NB4 (cell line): Measurements from ENCODE around the gene PUM1.

Source experiments
- POLR2A ChIP-seq: IDR thresholded peaks from 2 replicates; pipeline ENCODE4 v1.6.1; 2011; ENCODE audit warnings: mild to moderate bottlenecking; ENCODE audit not compliant: insufficient read length; ENCODE audit errors: extremely low read depth
- TF ChIP-seq, protein P1 (sequence below): IDR thresholded peaks from 2 replicates; pipeline ENCODE4 v1.6.1; 2011; ENCODE audit warnings: low read depth, low read length
- TF ChIP-seq, protein P2 (sequence below): IDR thresholded peaks from one replicate; pipeline ENCODE4 v1.5.1; 2012; ENCODE audit warnings: low read depth, low read length

DNA sequence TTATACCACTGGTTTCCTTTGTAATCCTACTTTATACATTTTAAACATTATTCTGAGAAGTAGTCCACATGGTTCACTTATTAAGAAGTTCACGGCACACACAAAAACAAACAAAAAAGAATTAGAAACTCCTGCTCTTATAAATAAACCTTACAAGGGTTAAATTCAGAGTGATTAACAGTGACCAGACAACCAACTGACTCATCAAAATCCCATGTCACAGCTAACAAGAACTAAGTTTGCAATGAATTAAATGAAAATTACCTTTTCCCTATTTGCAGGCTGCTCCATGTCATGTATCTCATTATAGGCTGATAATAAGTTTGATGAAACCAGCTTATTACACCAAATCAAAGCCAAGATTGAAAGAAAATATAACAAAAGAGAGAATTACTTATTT lies 77.5 kb downstream of the PUM1 start:
- no peak for TF ChIP-seq POLR2A
- TF ChIP-seq, protein P1, sequence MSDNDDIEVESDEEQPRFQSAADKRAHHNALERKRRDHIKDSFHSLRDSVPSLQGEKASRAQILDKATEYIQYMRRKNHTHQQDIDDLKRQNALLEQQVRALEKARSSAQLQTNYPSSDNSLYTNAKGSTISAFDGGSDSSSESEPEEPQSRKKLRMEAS = no peak
- TF ChIP-seq, protein P2, sequence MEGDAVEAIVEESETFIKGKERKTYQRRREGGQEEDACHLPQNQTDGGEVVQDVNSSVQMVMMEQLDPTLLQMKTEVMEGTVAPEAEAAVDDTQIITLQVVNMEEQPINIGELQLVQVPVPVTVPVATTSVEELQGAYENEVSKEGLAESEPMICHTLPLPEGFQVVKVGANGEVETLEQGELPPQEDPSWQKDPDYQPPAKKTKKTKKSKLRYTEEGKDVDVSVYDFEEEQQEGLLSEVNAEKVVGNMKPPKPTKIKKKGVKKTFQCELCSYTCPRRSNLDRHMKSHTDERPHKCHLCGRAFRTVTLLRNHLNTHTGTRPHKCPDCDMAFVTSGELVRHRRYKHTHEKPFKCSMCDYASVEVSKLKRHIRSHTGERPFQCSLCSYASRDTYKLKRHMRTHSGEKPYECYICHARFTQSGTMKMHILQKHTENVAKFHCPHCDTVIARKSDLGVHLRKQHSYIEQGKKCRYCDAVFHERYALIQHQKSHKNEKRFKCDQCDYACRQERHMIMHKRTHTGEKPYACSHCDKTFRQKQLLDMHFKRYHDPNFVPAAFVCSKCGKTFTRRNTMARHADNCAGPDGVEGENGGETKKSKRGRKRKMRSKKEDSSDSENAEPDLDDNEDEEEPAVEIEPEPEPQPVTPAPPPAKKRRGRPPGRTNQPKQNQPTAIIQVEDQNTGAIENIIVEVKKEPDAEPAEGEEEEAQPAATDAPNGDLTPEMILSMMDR = no peak
